GM23338 (cell line): ENCODE measurements around the gene SCCPDH. TPM values are rescaled to one million over a fixed set of nuclear protein-coding genes. Genes with fewer than 3 reads are reported as not detected.

Experiments used
- ATAC-seq: fragments of 200-7000 bp; cut with Tn5 transposase; 3 replicates; pipeline ENCODE4 v1.9.1; 2020
- DNase-seq: peaks from one replicate; pipeline ENCODE4 v3.0.0-alpha.2; 2015; ENCODE audit warnings: low spot score
- H2AFZ ChIP-seq: fragments of 200-600 bp; sonication (generic); 2 replicates; pipeline ENCODE4 v1.8.0; 2016; ENCODE audit warnings: antibody characterized with exemption, mild to moderate bottlenecking, moderate library complexity
- H3F3A ChIP-seq: fragments of 200-600 bp; sonication (generic); replicated peaks from 2 replicates; pipeline ENCODE4 v1.8.0; 2017; ENCODE audit warnings: antibody characterized with exemption, mixed run types, low read depth
- H3K27ac ChIP-seq: fragments of 200-600 bp; sonication (generic); 2 replicates; pipeline ENCODE4 v1.6.1; 2016; ENCODE audit warnings: low read depth
- H3K27me3 ChIP-seq: fragments of 200-600 bp; sonication (generic); 2 replicates; pipeline ENCODE4 v1.8.0; 2016; ENCODE audit warnings: mild to moderate bottlenecking, mixed run types, moderate library complexity; ENCODE audit not compliant: insufficient read depth
- H3K36me3 ChIP-seq: fragments of 200-600 bp; sonication (generic); 2 replicates; pipeline ENCODE4 v1.8.0; 2016; ENCODE audit warnings: mild to moderate bottlenecking; ENCODE audit not compliant: insufficient read depth
- H3K4me1 ChIP-seq: fragments of 200-600 bp; sonication (generic); 2 replicates; pipeline ENCODE4 v1.8.0; 2016; ENCODE audit warnings: mild to moderate bottlenecking, moderate library complexity; ENCODE audit not compliant: insufficient read depth
- H3K4me2 ChIP-seq: fragments of 200-600 bp; sonication (generic); 2 replicates; pipeline ENCODE4 v1.7.1; 2017; ENCODE audit warnings: mixed run types
- H3K4me3 ChIP-seq: fragments of 200-600 bp; sonication (generic); 2 replicates; pipeline ENCODE4 v1.6.1; 2016; ENCODE audit warnings: mixed run types
- H3K79me2 ChIP-seq: fragments of 200-600 bp; sonication (generic); replicated peaks from 2 replicates; pipeline ENCODE4 v1.8.0; 2017; ENCODE audit warnings: mild to moderate bottlenecking; ENCODE audit not compliant: insufficient read depth
- H3K9me2 ChIP-seq: fragments of 200-600 bp; sonication (generic); 2 replicates; pipeline ENCODE4 v1.8.0; 2017; ENCODE audit not compliant: insufficient read depth
- H4K20me1 ChIP-seq: fragments of 200-600 bp; sonication (generic); replicated peaks from 2 replicates; pipeline ENCODE4 v1.8.0; 2017; ENCODE audit warnings: mild to moderate bottlenecking; ENCODE audit not compliant: insufficient read depth
- H3K27ac Mint-ChIP-seq: 2 replicates; pipeline ENCODE4 v1.8.0; 2020; ENCODE audit warnings: inconsistent platforms, mild to moderate bottlenecking, moderate library complexity, mixed read lengths
- H3K27me3 Mint-ChIP-seq: 3 replicates; pipeline ENCODE4 v1.8.0; 2022; ENCODE audit warnings: low read depth, mild to moderate bottlenecking, moderate library complexity, mixed read lengths, inconsistent platforms; ENCODE audit not compliant: insufficient read depth, poor library complexity
- H3K36me3 Mint-ChIP-seq: 3 replicates; pipeline ENCODE4 v1.8.0; 2021; ENCODE audit warnings: low read depth, mild to moderate bottlenecking, inconsistent platforms, moderate library complexity, mixed read lengths
- H3K4me1 Mint-ChIP-seq: 3 replicates; pipeline ENCODE4 v1.8.0; 2020; ENCODE audit warnings: mild to moderate bottlenecking, inconsistent platforms, mixed read lengths
- H3K4me3 Mint-ChIP-seq: 3 replicates; pipeline ENCODE4 v1.8.0; 2021; ENCODE audit warnings: moderate library complexity, mild to moderate bottlenecking, inconsistent platforms, mixed read lengths
- H3K9me3 Mint-ChIP-seq: 3 replicates; pipeline ENCODE4 v1.8.0; 2020; ENCODE audit warnings: moderate library complexity, mild to moderate bottlenecking, inconsistent platforms, mixed read lengths
- EZH2 ChIP-seq: fragments of 200-600 bp; sonication (generic); IDR thresholded peaks from one replicate; pipeline ENCODE4 v1.8.0; 2017; ENCODE audit warnings: antibody characterized with exemption, mild to moderate bottlenecking, low read depth; ENCODE audit not compliant: unreplicated experiment
- EZH2phosphoT487 ChIP-seq: fragments of 200-600 bp; sonication (generic); IDR thresholded peaks from one replicate; pipeline ENCODE4 v1.8.1; 2018; ENCODE audit warnings: antibody characterized with exemption; ENCODE audit not compliant: unreplicated experiment
- NANOG ChIP-seq: IDR thresholded peaks from 2 replicates; pipeline ENCODE4 v1.6.1; 2016; ENCODE audit warnings: antibody characterized with exemption, borderline replicate concordance
- REST ChIP-seq: IDR thresholded peaks from one replicate; pipeline ENCODE4 v1.6.1; 2018; ENCODE audit warnings: antibody characterized with exemption; ENCODE audit not compliant: unreplicated experiment
- ZNF331 ChIP-seq: fragments of 250-450 bp; sonication (Bioruptor Pico); IDR thresholded peaks from 2 replicates; pipeline ENCODE4 v1.5.0; 2020; ENCODE audit warnings: low read depth, mild to moderate bottlenecking, moderate library complexity
- polyA plus RNA-seq: library from polyadenylated mRNA; unstranded; fragments of >200 nt; fragmentation: Nextera tagmentation; extraction: Ambion mirVana; gene quantifications from 2 replicates; pipeline ENCODE4 v1.2.1, GENCODE V29; 2016
- total RNA-seq: library from RNA; depleted of rRNA; stranded (reverse); fragments of >200 nt; shearing (Covaris generic); gene quantifications from 2 replicates; pipeline ENCODE4 v1.2.3, GENCODE V29; 2014
- TF ChIP-seq, protein P1 (sequence below): fragments of 250-450 bp; sonication (Bioruptor Pico); IDR thresholded peaks from 2 replicates; pipeline ENCODE4 v1.5.0; 2020; ENCODE audit warnings: mild to moderate bottlenecking, moderate library complexity

Gene SCCPDH
- total and polyA plus RNA-seq, 2 experiments from 2014 or later, result 14.4 to 18.8 TPM

GRCh38 chr1:246787781-246788513 lies 63.7 kb downstream of the SCCPDH start:
- H3K4me1 Mint-ChIP-seq, result peaks cover 22% of the 10 kb centered on the region
- peaks cover 19% of the 10 kb centered on the region for H3K36me3 Mint-ChIP-seq
- H3K27me3 ChIP-seq, result no peaks in the 10 kb centered on the region
- H3K4me2 ChIP-seq, result no peak overlapping the region
- no peaks in the 10 kb centered on the region for H3K79me2 ChIP-seq
- TF ChIP-seq NANOG (no peak), EZH2phosphoT487 (no peak), REST (no peak), ZNF331 (CRISPR knock-in tag) (no peak), EZH2 (no peak)
- H3K4me3 Mint-ChIP-seq, result no peak overlapping the region
- H3K9me3 Mint-ChIP-seq, result peaks cover 22% of the 10 kb centered on the region
- H3K9me2 ChIP-seq, result no peaks in the 10 kb centered on the region
- no peak overlapping the region for H3K27ac ChIP-seq
- H3K27ac Mint-ChIP-seq, result no peak overlapping the region; the same call in 1 of the 2 replicates
- DNase-seq, result no peak
- H2AFZ ChIP-seq, result peak overlapping the region; percentile 99
- no peak overlapping the region for H3K4me3 ChIP-seq
- no peaks in the 10 kb centered on the region for H3K36me3 ChIP-seq
- H3K4me1 ChIP-seq, result peaks cover 6% of the 10 kb centered on the region; the same call in 1 of the 2 replicates
- H4K20me1 ChIP-seq, result no peaks in the 10 kb centered on the region
- ATAC-seq, result no peak
- no peaks in the 10 kb centered on the region for H3F3A ChIP-seq
- H3K27me3 Mint-ChIP-seq, result peaks cover 39% of the 10 kb centered on the region

DNA sequence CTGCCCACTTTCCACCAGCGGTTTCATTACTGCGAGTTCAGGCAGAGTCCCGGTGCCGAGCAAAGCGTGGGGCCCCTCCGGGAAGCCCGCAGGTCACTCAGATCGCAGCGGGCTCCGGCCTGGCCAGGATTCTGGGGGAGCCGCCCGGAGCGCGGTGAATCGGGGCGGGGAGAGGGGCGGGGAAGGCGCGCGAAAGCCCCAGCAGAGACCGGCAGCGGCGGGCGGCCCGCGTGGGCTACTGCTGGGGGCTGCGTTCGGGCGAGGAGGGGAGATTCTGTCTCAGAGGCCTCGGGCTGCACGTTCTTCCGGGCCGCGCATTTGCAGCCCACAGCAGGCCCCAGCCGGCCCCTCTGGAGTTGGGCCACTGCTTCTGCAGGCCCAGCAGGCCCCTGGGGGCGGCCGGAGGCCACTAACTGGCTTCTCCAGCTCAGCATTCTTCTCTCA lies 64.7 kb downstream of the SCCPDH start:
- Histone ChIP-seq H2AFZ (peak overlapping the region; percentile 99), H3K4me3 (peak overlapping the region; percentile 38; the same call in 1 of the 2 replicates), H3K27me3 (no peaks in the 10 kb centered on the region), H3F3A (no peaks in the 10 kb centered on the region), H3K4me1 (peaks cover 6% of the 10 kb centered on the region; the same call in 1 of the 2 replicates), H3K79me2 (no peaks in the 10 kb centered on the region), H3K27ac (no peak overlapping the region), H3K36me3 (no peaks in the 10 kb centered on the region), H4K20me1 (no peaks in the 10 kb centered on the region), H3K9me2 (no peaks in the 10 kb centered on the region), H3K4me2 (peak overlapping the region; percentile 61)
- H3K27ac Mint-ChIP-seq, result no peak overlapping the region
- DNase-seq (peak; percentile 59), ATAC-seq (peak; percentile 67)
- peaks cover 30% of the 10 kb centered on the region for H3K4me1 Mint-ChIP-seq
- peak overlapping the region; percentile 32; the same call in 2 of the 3 replicates for H3K4me3 Mint-ChIP-seq
- H3K36me3 Mint-ChIP-seq, result peaks cover 19% of the 10 kb centered on the region
- peaks cover 22% of the 10 kb centered on the region for H3K9me3 Mint-ChIP-seq
- peaks cover 40% of the 10 kb centered on the region for H3K27me3 Mint-ChIP-seq
- TF ChIP-seq, protein P1, sequence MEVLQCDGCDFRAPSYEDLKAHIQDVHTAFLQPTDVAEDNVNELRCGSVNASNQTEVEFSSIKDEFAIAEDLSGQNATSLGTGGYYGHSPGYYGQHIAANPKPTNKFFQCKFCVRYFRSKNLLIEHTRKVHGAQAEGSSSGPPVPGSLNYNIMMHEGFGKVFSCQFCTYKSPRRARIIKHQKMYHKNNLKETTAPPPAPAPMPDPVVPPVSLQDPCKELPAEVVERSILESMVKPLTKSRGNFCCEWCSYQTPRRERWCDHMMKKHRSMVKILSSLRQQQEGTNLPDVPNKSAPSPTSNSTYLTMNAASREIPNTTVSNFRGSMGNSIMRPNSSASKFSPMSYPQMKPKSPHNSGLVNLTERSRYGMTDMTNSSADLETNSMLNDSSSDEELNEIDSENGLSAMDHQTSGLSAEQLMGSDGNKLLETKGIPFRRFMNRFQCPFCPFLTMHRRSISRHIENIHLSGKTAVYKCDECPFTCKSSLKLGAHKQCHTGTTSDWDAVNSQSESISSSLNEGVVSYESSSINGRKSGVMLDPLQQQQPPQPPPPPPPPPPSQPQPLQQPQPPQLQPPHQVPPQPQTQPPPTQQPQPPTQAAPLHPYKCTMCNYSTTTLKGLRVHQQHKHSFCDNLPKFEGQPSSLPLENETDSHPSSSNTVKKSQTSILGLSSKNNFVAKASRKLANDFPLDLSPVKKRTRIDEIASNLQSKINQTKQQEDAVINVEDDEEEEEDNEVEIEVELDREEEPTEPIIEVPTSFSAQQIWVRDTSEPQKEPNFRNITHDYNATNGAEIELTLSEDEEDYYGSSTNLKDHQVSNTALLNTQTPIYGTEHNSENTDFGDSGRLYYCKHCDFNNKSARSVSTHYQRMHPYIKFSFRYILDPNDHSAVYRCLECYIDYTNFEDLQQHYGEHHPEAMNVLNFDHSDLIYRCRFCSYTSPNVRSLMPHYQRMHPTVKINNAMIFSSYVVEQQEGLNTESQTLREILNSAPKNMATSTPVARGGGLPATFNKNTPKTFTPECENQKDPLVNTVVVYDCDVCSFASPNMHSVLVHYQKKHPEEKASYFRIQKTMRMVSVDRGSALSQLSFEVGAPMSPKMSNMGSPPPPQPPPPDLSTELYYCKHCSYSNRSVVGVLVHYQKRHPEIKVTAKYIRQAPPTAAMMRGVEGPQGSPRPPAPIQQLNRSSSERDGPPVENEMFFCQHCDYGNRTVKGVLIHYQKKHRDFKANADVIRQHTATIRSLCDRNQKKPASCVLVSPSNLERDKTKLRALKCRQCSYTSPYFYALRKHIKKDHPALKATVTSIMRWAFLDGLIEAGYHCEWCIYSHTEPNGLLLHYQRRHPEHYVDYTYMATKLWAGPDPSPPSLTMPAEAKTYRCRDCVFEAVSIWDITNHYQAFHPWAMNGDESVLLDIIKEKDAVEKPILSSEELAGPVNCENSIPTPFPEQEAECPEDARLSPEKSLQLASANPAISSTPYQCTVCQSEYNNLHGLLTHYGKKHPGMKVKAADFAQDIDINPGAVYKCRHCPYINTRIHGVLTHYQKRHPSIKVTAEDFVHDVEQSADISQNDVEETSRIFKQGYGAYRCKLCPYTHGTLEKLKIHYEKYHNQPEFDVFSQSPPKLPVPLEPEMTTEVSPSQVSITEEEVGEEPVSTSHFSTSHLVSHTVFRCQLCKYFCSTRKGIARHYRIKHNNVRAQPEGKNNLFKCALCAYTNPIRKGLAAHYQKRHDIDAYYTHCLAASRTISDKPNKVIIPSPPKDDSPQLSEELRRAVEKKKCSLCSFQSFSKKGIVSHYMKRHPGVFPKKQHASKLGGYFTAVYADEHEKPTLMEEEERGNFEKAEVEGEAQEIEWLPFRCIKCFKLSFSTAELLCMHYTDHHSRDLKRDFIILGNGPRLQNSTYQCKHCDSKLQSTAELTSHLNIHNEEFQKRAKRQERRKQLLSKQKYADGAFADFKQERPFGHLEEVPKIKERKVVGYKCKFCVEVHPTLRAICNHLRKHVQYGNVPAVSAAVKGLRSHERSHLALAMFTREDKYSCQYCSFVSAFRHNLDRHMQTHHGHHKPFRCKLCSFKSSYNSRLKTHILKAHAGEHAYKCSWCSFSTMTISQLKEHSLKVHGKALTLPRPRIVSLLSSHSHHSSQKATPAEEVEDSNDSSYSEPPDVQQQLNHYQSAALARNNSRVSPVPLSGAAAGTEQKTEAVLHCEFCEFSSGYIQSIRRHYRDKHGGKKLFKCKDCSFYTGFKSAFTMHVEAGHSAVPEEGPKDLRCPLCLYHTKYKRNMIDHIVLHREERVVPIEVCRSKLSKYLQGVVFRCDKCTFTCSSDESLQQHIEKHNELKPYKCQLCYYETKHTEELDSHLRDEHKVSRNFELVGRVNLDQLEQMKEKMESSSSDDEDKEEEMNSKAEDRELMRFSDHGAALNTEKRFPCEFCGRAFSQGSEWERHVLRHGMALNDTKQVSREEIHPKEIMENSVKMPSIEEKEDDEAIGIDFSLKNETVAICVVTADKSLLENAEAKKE (CRISPR knock-in tag), result no peak
- TF ChIP-seq REST, result no peak
